Mesenchymal stem cell (in vitro differentiated cells and primary cell): Measurements from ENCODE around the gene DRD1.

Experiments
- DNase-seq: peaks from one replicate; pipeline ENCODE4 v3.0.0-alpha.2; 2013
- H2AFZ ChIP-seq: one replicate; pipeline ENCODE4 v1.6.1; 2013; ENCODE audit warnings: low read depth, mild to moderate bottlenecking, control low read depth, inconsistent platforms, low read length, moderate library complexity
- H2AK5ac ChIP-seq: 2 replicates; pipeline ENCODE4 v1.6.1; 2013; ENCODE audit warnings: low read length, moderate library complexity, mild to moderate bottlenecking, inconsistent platforms; ENCODE audit not compliant: severe bottlenecking
- H2BK120ac ChIP-seq: one replicate; pipeline ENCODE4 v1.6.1; 2013; ENCODE audit warnings: low read depth, mild to moderate bottlenecking, inconsistent platforms, low read length, moderate library complexity
- H2BK12ac ChIP-seq, 2 experiments: one replicate each; pipeline ENCODE4 v1.6.1; 2013; ENCODE audit warnings: inconsistent platforms in 2 of 2, low read length in 2 of 2, mild to moderate bottlenecking in 2 of 2, moderate library complexity in 2 of 2, control low read depth in 1 of 2
- H2BK15ac ChIP-seq: one replicate; pipeline ENCODE4 v1.6.1; 2013; ENCODE audit warnings: mild to moderate bottlenecking, low read depth, inconsistent platforms; ENCODE audit not compliant: poor library complexity, severe bottlenecking
- H2BK5ac ChIP-seq: 2 replicates; pipeline ENCODE4 v1.6.1; 2013; ENCODE audit warnings: low read depth, mild to moderate bottlenecking, low read length, control low read depth, inconsistent platforms; ENCODE audit not compliant: poor library complexity, severe bottlenecking
- H3K14ac ChIP-seq, 2 experiments: one replicate each; pipeline ENCODE4 v1.6.1; 2013; ENCODE audit warnings: inconsistent platforms in 2 of 2, low read length in 2 of 2, control low read depth in 1 of 2, mild to moderate bottlenecking in 1 of 2, moderate library complexity in 1 of 2
- H3K18ac ChIP-seq, 2 experiments: one replicate each; pipeline ENCODE4 v1.6.1; 2013; ENCODE audit warnings: inconsistent platforms in 2 of 2, low read length in 2 of 2, control low read depth in 1 of 2, low read depth in 1 of 2, mild to moderate bottlenecking in 1 of 2
- H3K23ac ChIP-seq, 2 experiments: one replicate each; pipeline ENCODE4 v1.6.1; 2013; ENCODE audit warnings: inconsistent platforms in 2 of 2, low read length in 2 of 2, mild to moderate bottlenecking in 2 of 2, moderate library complexity in 2 of 2, control low read depth in 1 of 2
- H3K27ac ChIP-seq: 2 replicates; pipeline ENCODE4 v1.5.1; 2013; ENCODE audit warnings: mild to moderate bottlenecking, moderate library complexity, low read length, control low read depth, inconsistent platforms; ENCODE audit not compliant: poor library complexity, severe bottlenecking
- H3K27me3 ChIP-seq, 2 experiments: 2 replicates each; pipeline versions ENCODE4 v1.6.1 to v1.7.0; 2013; ENCODE audit warnings: low read length in 2 of 2, mild to moderate bottlenecking in 2 of 2, moderate library complexity in 2 of 2, control low read depth in 1 of 2, inconsistent platforms in 1 of 2; ENCODE audit not compliant: control insufficient read depth in 1 of 2, insufficient read depth in 1 of 2
- H3K36me3 ChIP-seq, 2 experiments: 2 replicates each; pipeline versions ENCODE4 v1.6.1 to v1.7.0; 2013; ENCODE audit warnings: low read length in 2 of 2, control low read depth in 1 of 2, inconsistent platforms in 1 of 2, low read depth in 1 of 2, mild to moderate bottlenecking in 1 of 2; ENCODE audit not compliant: insufficient read depth in 2 of 2, control insufficient read depth in 1 of 2
- H3K4ac ChIP-seq, 2 experiments: one replicate each; pipeline ENCODE4 v1.6.1; 2013; ENCODE audit warnings: inconsistent platforms in 2 of 2, low read length in 2 of 2, mild to moderate bottlenecking in 2 of 2, moderate library complexity in 2 of 2, control low read depth in 1 of 2, low read depth in 1 of 2
- H3K4me1 ChIP-seq: 2 replicates; pipeline ENCODE4 v1.6.1; 2013; ENCODE audit warnings: low read depth, low read length, control low read depth; ENCODE audit not compliant: control insufficient read depth, insufficient read depth
- H3K4me2 ChIP-seq: 2 replicates; pipeline ENCODE4 v1.6.1; 2013; ENCODE audit warnings: low read length, mild to moderate bottlenecking, inconsistent platforms; ENCODE audit not compliant: poor library complexity, severe bottlenecking
- H3K4me3 ChIP-seq, 2 experiments: 2 replicates each; pipeline versions ENCODE4 v1.5.1 to v1.7.0; 2013; ENCODE audit warnings: low read length in 2 of 2, mild to moderate bottlenecking in 2 of 2, control low read depth in 1 of 2, low read depth in 1 of 2; ENCODE audit not compliant: insufficient read depth in 1 of 2
- H3K79me1 ChIP-seq: replicated peaks from 2 replicates; pipeline ENCODE4 v1.6.1; 2013; ENCODE audit warnings: mild to moderate bottlenecking, control low read depth, low read length, inconsistent platforms; ENCODE audit not compliant: poor library complexity, severe bottlenecking
- H3K9ac ChIP-seq: 2 replicates; pipeline ENCODE4 v1.7.0; 2013; ENCODE audit warnings: mild to moderate bottlenecking, low read length, moderate library complexity
- H3K9me3 ChIP-seq: 2 replicates; pipeline ENCODE4 v1.7.0; 2013; ENCODE audit warnings: mild to moderate bottlenecking, low read length; ENCODE audit not compliant: control insufficient read depth
- H4K8ac ChIP-seq: one replicate; pipeline ENCODE4 v1.6.1; 2013; ENCODE audit warnings: inconsistent platforms, mild to moderate bottlenecking, low read length, moderate library complexity
- H4K91ac ChIP-seq: one replicate; pipeline ENCODE4 v1.6.1; 2013; ENCODE audit warnings: mild to moderate bottlenecking, low read length, inconsistent platforms
- WGBS: methylation state at CpG from one replicate; pipeline ENCODE4 v1.1.7; 2013; ENCODE audit warnings: mixed read lengths; 5-methylcytosine and 5-hydroxymethylcytosine counted together

Gene DRD1

DNA sequence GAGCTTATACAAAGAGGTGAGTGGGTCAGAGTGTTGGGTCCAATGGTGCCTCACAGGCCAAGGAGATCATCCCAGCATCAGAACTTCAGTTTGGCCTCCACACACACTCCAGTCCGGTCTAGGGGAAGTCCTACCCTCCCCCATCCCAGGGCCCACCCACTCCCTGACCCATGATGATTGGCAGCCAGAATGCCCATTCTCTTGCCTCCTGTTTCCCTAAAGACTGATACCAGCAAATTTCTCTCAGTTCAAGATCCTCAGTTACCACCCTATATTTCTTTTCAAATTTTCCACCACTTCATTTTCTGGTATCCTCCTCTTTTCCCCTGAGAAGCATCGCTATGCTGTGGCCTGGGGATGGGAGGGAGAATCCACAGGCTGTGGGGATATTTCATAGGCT lies 21.9 kb downstream of the DRD1 start:
- Histone ChIP-seq H2AK5ac (no peak overlapping the region), H3K9ac (no peak overlapping the region), H3K14ac (no peak overlapping the region), H2BK15ac (no peak overlapping the region), H2BK120ac (no peak overlapping the region), H3K36me3 (no peaks in the 10 kb centered on the region), H4K91ac (no peak overlapping the region), H3K9me3 (peaks cover 13% of the 10 kb centered on the region), H4K8ac (no peak overlapping the region), H3K27me3 (no peaks in the 10 kb centered on the region), H3K18ac (no peak overlapping the region), H3K79me1 (no peaks in the 10 kb centered on the region), H2BK5ac (no peak overlapping the region), H2AFZ (no peak overlapping the region), H3K4me3 (no peak overlapping the region), H3K23ac (no peak overlapping the region), H3K4ac (no peak overlapping the region), H3K4me1 (no peaks in the 10 kb centered on the region), H3K27ac (no peak overlapping the region), H3K4me2 (no peak overlapping the region), H2BK12ac (no peak overlapping the region)
- WGBS, result 73% methylated on average over 1 of the region's 2 CpGs
- no peak for DNase-seq

DNA sequence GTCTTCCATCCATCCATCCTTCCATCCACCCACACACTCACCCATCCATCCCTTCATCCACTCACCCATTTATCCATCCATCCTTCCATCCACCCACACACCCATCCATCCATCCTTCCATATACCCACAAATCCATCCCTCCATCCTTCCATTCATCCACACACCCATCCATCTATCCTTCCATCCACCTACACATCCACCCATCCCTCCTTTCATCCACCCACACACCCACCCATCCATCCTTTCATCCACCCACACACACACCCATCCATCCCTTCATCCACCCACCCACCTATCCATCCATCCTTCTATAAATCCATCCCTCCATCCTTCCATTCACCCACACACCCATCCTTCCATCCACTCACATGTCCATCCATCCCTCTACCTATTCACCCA lies 23.6 kb downstream of the DRD1 start:
- DNase-seq, result no peak
- H3K27ac ChIP-seq, result no peak overlapping the region
- H3K36me3 ChIP-seq, result no peaks in the 10 kb centered on the region
- H3K4me3 ChIP-seq, result no peak overlapping the region
- no peak overlapping the region for H3K23ac ChIP-seq
- no peak overlapping the region for H2AK5ac ChIP-seq
- H3K18ac ChIP-seq, result no peak overlapping the region
- no peaks in the 10 kb centered on the region for H3K79me1 ChIP-seq
- H3K4me2 ChIP-seq, result no peak overlapping the region
- H3K14ac ChIP-seq, result no peak overlapping the region
- no peaks in the 10 kb centered on the region for H3K27me3 ChIP-seq
- peaks cover 13% of the 10 kb centered on the region for H3K9me3 ChIP-seq
- H2BK120ac ChIP-seq, result no peak overlapping the region
- no peak overlapping the region for H4K91ac ChIP-seq
- H2BK5ac ChIP-seq, result no peak overlapping the region
- H2BK15ac ChIP-seq, result no peak overlapping the region
- no peak overlapping the region for H3K9ac ChIP-seq
- H2AFZ ChIP-seq, result no peak overlapping the region
- no peaks in the 10 kb centered on the region for H3K4me1 ChIP-seq
- H4K8ac ChIP-seq, result no peak overlapping the region
- no peak overlapping the region for H2BK12ac ChIP-seq
- no peak overlapping the region for H3K4ac ChIP-seq

DNA sequence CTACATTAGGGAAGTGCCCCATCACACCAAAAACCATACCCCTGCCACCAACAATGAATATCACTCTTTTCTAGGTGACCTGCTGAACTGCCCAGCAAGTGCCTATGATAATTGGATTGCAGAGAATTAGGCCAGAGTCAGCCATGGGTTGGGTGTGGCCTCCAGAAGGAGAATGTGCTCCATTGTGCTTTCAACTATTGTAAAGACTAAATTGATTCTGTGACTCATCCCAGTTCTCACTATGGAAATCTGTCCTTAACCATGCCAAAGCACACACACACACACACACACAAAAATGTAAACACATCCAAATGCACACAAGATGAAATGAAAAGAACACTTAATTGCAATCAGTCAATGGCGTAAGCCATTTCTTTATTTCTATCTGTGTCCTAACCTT lies 25.7 kb downstream of the DRD1 start:
- 100% methylated on average over 1 of the region's 1 CpG for WGBS
- H3K4me1 ChIP-seq, result no peaks in the 10 kb centered on the region

DNA sequence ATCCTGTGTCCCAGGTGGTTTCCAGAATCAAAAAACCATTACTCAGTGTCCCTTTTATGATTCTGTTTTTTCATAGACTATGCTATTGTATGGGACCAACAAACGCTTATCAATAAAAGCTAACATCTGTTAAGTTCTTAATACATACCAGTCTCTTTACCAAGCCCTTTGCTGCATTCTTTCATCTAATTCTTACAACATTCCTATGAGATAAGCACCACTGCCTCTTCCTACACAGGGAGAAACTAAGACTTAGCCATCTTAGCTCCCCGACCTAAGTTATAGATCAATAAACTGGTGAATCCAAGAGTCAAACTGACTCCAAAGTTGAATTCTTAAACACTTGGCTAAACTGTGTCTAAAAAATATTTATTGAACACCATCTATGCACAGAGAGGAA lies 26.6 kb downstream of the DRD1 start:
- Histone ChIP-seq H2BK12ac (no peak overlapping the region), H3K36me3 (no peaks in the 10 kb centered on the region), H3K23ac (no peak overlapping the region), H2AK5ac (no peak overlapping the region), H4K8ac (no peak overlapping the region), H3K4me1 (no peaks in the 10 kb centered on the region), H3K9me3 (peaks cover 13% of the 10 kb centered on the region), H2BK15ac (no peak overlapping the region), H2BK120ac (no peak overlapping the region), H2BK5ac (no peak overlapping the region), H3K4me2 (no peak overlapping the region), H3K27me3 (no peaks in the 10 kb centered on the region), H3K79me1 (no peaks in the 10 kb centered on the region), H4K91ac (no peak overlapping the region), H3K14ac (no peak overlapping the region), H3K4ac (no peak overlapping the region), H2AFZ (no peak overlapping the region), H3K27ac (no peak overlapping the region), H3K4me3 (no peak overlapping the region), H3K9ac (no peak overlapping the region), H3K18ac (no peak overlapping the region)
- 83% methylated on average over 2 of the region's 2 CpGs for WGBS
- DNase-seq, result no peak

More for the DNA sequence above, 25.7 kb downstream of the DRD1 start:
- no peak overlapping the region for H3K18ac ChIP-seq
- H3K79me1 ChIP-seq, result no peaks in the 10 kb centered on the region
- no peak overlapping the region for H2BK12ac ChIP-seq
- H3K36me3 ChIP-seq, result no peaks in the 10 kb centered on the region
- H3K4me3 ChIP-seq, result no peak overlapping the region
- DNase-seq, result no peak
- H2BK5ac ChIP-seq, result no peak overlapping the region
- peaks cover 13% of the 10 kb centered on the region for H3K9me3 ChIP-seq
- no peak overlapping the region for H3K23ac ChIP-seq
- H3K27me3 ChIP-seq, result no peaks in the 10 kb centered on the region
- H3K4me2 ChIP-seq, result no peak overlapping the region
- H3K9ac ChIP-seq, result no peak overlapping the region
- no peak overlapping the region for H2AK5ac ChIP-seq
- no peak overlapping the region for H4K91ac ChIP-seq
- no peak overlapping the region for H2BK15ac ChIP-seq
- no peak overlapping the region for H3K27ac ChIP-seq
- H2BK120ac ChIP-seq, result no peak overlapping the region
- H3K4ac ChIP-seq, result no peak overlapping the region
- no peak overlapping the region for H4K8ac ChIP-seq
- H3K14ac ChIP-seq, result no peak overlapping the region
- no peak overlapping the region for H2AFZ ChIP-seq
